PC-9 (cell line): Measurements from ENCODE around the gene ASTE1. TPM values are rescaled to one million over a fixed set of nuclear protein-coding genes. Genes with fewer than 3 reads are reported as not detected.

Experiments
- Bru-seq: library from RNA; stranded (reverse); fragments of 400-500 nt; gene quantifications from one replicate; lab custom pipeline; 2021; lab: Mats Ljungman, UMichigan
- BruChase-seq, 2 experiments: library from RNA; stranded (reverse); fragments of 400-500 nt; gene quantifications; one replicate each; lab custom pipeline; 2021; lab: Mats Ljungman, UMichigan
- BruUV-seq: library from RNA; stranded (reverse); fragments of 400-500 nt; replicated peaks from 2 replicates; lab custom pipeline; 2021; lab: Mats Ljungman, UMichigan
- CTCF ChIA-PET: fragments of 300-600 bp; sonication (Branson Sonifier 250); formaldehyde crosslinking; loops from one replicate; lab custom pipeline; 2022; ENCODE audit warnings: antibody characterized with exemption; lab: Charles Lee
- POLR2A ChIA-PET: fragments of 300-600 bp; sonication (Branson Sonifier 250); formaldehyde crosslinking; loops from one replicate; lab custom pipeline; 2022; ENCODE audit warnings: antibody characterized with exemption; ENCODE audit not compliant: unreplicated experiment; lab: Charles Lee
- DNase-seq, 2 experiments: peaks; one replicate each; pipeline versions ENCODE4 v3.0.0 to v3.0.0-alpha.2; 2015 to 2022; ENCODE audit warnings: mixed read lengths in 1 of 2
- H2AFZ ChIP-seq: fragments of 200-600 bp; sonication (generic); 2 replicates; pipeline ENCODE4 v1.8.1; 2017; ENCODE audit warnings: antibody characterized with exemption
- H3F3A ChIP-seq: fragments of 200-600 bp; sonication (generic); 2 replicates; pipeline ENCODE4 v1.8.1; 2017; ENCODE audit warnings: antibody characterized with exemption, mild to moderate bottlenecking, low read depth; ENCODE audit not compliant: insufficient read depth
- H3K27ac ChIP-seq: fragments of 200-600 bp; sonication (generic); 2 replicates; pipeline ENCODE4 v1.6.1; 2016; ENCODE audit warnings: mixed run types
- H3K27me3 ChIP-seq: fragments of 200-600 bp; sonication (generic); 2 replicates; pipeline ENCODE4 v1.6.1; 2016; ENCODE audit warnings: low read depth, mixed run types; ENCODE audit not compliant: insufficient read depth
- H3K36me3 ChIP-seq: fragments of 200-600 bp; sonication (generic); 2 replicates; pipeline ENCODE4 v1.6.1; 2016; ENCODE audit warnings: low read depth, mixed run types
- H3K4me1 ChIP-seq: fragments of 200-600 bp; sonication (generic); replicated peaks from 2 replicates; pipeline ENCODE4 v1.6.1; 2016; ENCODE audit warnings: mixed run types; ENCODE audit not compliant: insufficient read depth
- H3K4me2 ChIP-seq: fragments of 200-600 bp; sonication (generic); 2 replicates; pipeline ENCODE4 v1.6.1; 2017; ENCODE audit warnings: mixed run types
- H3K4me3 ChIP-seq: fragments of 200-600 bp; sonication (generic); 2 replicates; pipeline ENCODE4 v1.6.1; 2016; ENCODE audit warnings: mixed run types
- H3K79me2 ChIP-seq: fragments of 200-600 bp; sonication (generic); 2 replicates; pipeline ENCODE4 v1.6.1; 2017; ENCODE audit warnings: low read depth, mixed run types
- H3K9me2 ChIP-seq: fragments of 200-600 bp; sonication (generic); 2 replicates; pipeline ENCODE4 v1.8.1; 2017; ENCODE audit warnings: mild to moderate bottlenecking; ENCODE audit not compliant: insufficient read depth
- H3K9me3 ChIP-seq: fragments of 200-600 bp; sonication (generic); 2 replicates; pipeline ENCODE4 v1.8.1; 2016; ENCODE audit warnings: low read depth; ENCODE audit not compliant: insufficient read depth
- H4K20me1 ChIP-seq: fragments of 200-600 bp; sonication (generic); 2 replicates; pipeline ENCODE4 v1.8.1; 2017; ENCODE audit not compliant: insufficient read depth
- EZH2 ChIP-seq: fragments of 200-600 bp; sonication (generic); IDR thresholded peaks from 2 replicates; pipeline ENCODE4 v1.8.0; 2017; ENCODE audit warnings: antibody characterized with exemption, low read depth
- intact Hi-C: fragments of 100-400 bp; cut with micrococcal nuclease; formaldehyde crosslinking; loops from one replicate; pipeline ENCODE4 v1.10.0; 2022; ENCODE audit not compliant: unreplicated experiment
- long read RNA-seq: library from polyadenylated mRNA; stranded (forward); transcript quantifications from one replicate; pipeline ENCODE4 v2.0.0, GENCODE V29; 2022
- total RNA-seq: library from RNA; stranded (reverse); gene quantifications from 2 replicates; pipeline ENCODE4 v1.2.3, GENCODE V29; 2021
- TF ChIP-seq, protein P1 (sequence below): fragments of 200-600 bp; sonication (generic); conservative IDR thresholded peaks from 2 replicates; pipeline ENCODE4 v1.6.1; 2017; ENCODE audit warnings: mixed run types, antibody characterized with exemption, mild to moderate bottlenecking, moderate library complexity

Gene ASTE1
- total RNA-seq (3.3 and 3.9 TPM in 2 replicates), Bru-seq, nascent RNA (percentile 63 among the genes with signal in this experiment), BruChase-seq, experiment 1, labeled RNA remaining after a 2-hour chase (percentile 47 among the genes with signal in this experiment), BruChase-seq, experiment 2, labeled RNA remaining after a 6-hour chase (percentile 26 among the genes with signal in this experiment)
- long read RNA-seq, transcript ASTE1-201 (6 exons, 2,664 nt) = major isoform, 5 of 12 reads
- long read RNA-seq, partial matches to known transcripts = 2 of 12 reads
- long read RNA-seq, other reads (novel, unspliced or antisense) = 5 of 12 reads

GRCh38 chr3:131026321-131027151 is at the start of gene ASTE1, which contains the start of gene NEK11:
Gene ASTE1, minus strand, starts transcription at chr3:131026825. Its CDS starts 1,519 bp downstream, at chr3:131025306.
Gene NEK11, plus strand, starts transcription at chr3:131026877. Its CDS starts 2,832 bp downstream, at chr3:131029709.
- H3K4me3 ChIP-seq = peak within 1 kb of the TSS; percentile 64
- TSS peak; percentile 70 for BruUV-seq
- H3K4me2 ChIP-seq = peak within 1 kb of the TSS; percentile 86
- H3F3A ChIP-seq = no peaks in the 10 kb centered on the region
- H2AFZ ChIP-seq = peak within 1 kb of the TSS; percentile 93
- peaks cover 18% of the 10 kb centered on the region for H3K4me1 ChIP-seq
- peak; percentile 77 to 92 for DNase-seq
- H3K9me2 ChIP-seq = no peaks in the 10 kb centered on the region
- H3K36me3 ChIP-seq = no peaks in the 10 kb centered on the region
- 0 out of 2 replicates have a peak, but pooled peaks cover 5% of the 10 kb centered on the region for H3K79me2 ChIP-seq
- no peaks in the 10 kb centered on the region for H3K27me3 ChIP-seq
- CTCF ChIA-PET = no interaction called here
- no peak for TF ChIP-seq EZH2
- TF ChIP-seq, protein P1, sequence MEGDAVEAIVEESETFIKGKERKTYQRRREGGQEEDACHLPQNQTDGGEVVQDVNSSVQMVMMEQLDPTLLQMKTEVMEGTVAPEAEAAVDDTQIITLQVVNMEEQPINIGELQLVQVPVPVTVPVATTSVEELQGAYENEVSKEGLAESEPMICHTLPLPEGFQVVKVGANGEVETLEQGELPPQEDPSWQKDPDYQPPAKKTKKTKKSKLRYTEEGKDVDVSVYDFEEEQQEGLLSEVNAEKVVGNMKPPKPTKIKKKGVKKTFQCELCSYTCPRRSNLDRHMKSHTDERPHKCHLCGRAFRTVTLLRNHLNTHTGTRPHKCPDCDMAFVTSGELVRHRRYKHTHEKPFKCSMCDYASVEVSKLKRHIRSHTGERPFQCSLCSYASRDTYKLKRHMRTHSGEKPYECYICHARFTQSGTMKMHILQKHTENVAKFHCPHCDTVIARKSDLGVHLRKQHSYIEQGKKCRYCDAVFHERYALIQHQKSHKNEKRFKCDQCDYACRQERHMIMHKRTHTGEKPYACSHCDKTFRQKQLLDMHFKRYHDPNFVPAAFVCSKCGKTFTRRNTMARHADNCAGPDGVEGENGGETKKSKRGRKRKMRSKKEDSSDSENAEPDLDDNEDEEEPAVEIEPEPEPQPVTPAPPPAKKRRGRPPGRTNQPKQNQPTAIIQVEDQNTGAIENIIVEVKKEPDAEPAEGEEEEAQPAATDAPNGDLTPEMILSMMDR = no peak
- no peaks in the 10 kb centered on the region for H3K9me3 ChIP-seq
- intact Hi-C loops = loop anchor here (2.0 to 10.0 kb wide), 4 partner anchors 279 to 752 kb away; partner anchors contain the start of gene PIK3R4
- peak within 1 kb of the TSS; percentile 45 for H3K27ac ChIP-seq
- H4K20me1 ChIP-seq = no peaks in the 10 kb centered on the region
- POLR2A ChIA-PET = interaction anchor here (0.6 kb wide), 2 partner anchors 176 to 1399 kb away, joined by 3 to 4 read pairs; no protein-coding TSS in a partner anchor

DNA sequence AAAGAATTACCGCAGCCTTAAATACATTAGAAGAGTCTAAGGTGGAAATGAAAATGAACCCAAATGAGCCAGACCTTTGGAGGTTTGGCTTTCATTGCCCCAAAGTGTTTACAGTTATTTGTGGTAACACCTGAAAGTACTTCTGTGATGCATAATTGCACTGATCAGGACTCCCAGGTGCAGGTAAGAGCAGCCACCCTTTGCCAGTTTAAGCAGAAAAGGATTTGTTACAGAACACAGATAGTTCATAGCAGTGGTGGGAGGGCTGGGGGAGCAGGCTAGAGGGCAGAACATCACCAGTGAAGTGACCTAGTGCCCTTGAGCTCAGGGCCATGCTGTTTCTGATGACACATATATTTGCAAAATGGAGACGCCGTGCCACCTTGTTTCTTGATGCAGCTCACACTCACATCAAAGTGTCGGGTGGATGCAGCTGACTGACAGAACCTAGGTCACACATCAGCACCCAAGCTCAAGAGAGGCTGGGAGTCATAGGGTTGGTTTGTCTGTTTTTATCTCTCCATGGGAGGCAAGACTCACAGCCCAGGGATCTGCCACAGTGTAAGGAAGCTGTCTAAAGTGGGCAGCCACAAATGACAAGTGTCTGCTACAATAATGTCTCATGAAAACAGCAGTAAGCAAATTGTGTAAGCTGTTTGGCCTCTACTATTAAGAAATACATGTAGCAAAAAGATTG is 49.2 kb upstream of the ASTE1 start:
- H3F3A ChIP-seq = no peaks in the 10 kb centered on the region
- H3K9me3 ChIP-seq = no peaks in the 10 kb centered on the region
- H3K4me1 ChIP-seq = no peaks in the 10 kb centered on the region
- no TSS peak for BruUV-seq
- TF ChIP-seq EZH2 = no peak
- TF ChIP-seq, protein P1 = no peak
- ChIA-PET POLR2A (interaction anchor here (0.5 kb wide), 1 partner anchor 1141 kb away, joined by 5 read pairs; no protein-coding TSS in a partner anchor), CTCF (no interaction called here)
- H3K27me3 ChIP-seq = no peaks in the 10 kb centered on the region
- no peaks in the 10 kb centered on the region for H3K79me2 ChIP-seq
- no peaks in the 10 kb centered on the region for H3K36me3 ChIP-seq
- DNase-seq = no peak
- H3K9me2 ChIP-seq = no peaks in the 10 kb centered on the region
- intact Hi-C loops = no loop called here
- no peak overlapping the region for H3K4me3 ChIP-seq
- no peak overlapping the region for H3K27ac ChIP-seq
- no peaks in the 10 kb centered on the region for H4K20me1 ChIP-seq
- no peak overlapping the region for H2AFZ ChIP-seq
- H3K4me2 ChIP-seq = no peak overlapping the region

DNA sequence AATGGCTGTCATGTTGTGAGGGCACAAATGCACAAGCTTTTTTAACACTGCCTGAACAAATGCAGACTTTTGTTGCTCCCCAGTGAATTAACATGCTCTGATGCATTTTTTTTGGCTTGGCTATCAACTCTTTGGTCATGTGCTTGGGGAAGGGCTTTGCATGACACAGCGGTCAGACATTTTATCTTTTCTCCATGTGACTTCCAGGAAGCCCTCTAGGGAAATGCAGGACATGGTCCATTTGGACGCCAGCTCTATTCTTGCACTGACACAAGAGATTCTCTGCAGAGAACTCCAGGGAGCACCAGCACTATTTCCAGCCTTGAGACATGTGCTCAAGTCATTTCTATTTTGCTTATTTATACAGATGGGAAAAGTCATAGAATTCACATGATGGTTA is 46.2 kb upstream of the ASTE1 start:
- H3K4me3 ChIP-seq = no peak overlapping the region
- CTCF ChIA-PET = no interaction called here

More for the DNA sequence above, 46.2 kb upstream of the ASTE1 start:
- Histone ChIP-seq H3K9me2 (no peaks in the 10 kb centered on the region), H3K4me2 (no peak overlapping the region), H3K27ac (no peak overlapping the region), H3K79me2 (no peaks in the 10 kb centered on the region), H3K4me1 (no peaks in the 10 kb centered on the region), H3F3A (no peaks in the 10 kb centered on the region), H2AFZ (no peak overlapping the region), H3K9me3 (no peaks in the 10 kb centered on the region), H3K36me3 (no peaks in the 10 kb centered on the region), H4K20me1 (no peaks in the 10 kb centered on the region), H3K27me3 (no peaks in the 10 kb centered on the region)
- intact Hi-C loops = no loop called here
- no TSS peak for BruUV-seq
- no peak for DNase-seq
- POLR2A ChIA-PET = no interaction called here
- TF ChIP-seq EZH2 = no peak
- TF ChIP-seq, protein P1 = no peak
